ENCODE data around the gene AP2B1.

DNA sequence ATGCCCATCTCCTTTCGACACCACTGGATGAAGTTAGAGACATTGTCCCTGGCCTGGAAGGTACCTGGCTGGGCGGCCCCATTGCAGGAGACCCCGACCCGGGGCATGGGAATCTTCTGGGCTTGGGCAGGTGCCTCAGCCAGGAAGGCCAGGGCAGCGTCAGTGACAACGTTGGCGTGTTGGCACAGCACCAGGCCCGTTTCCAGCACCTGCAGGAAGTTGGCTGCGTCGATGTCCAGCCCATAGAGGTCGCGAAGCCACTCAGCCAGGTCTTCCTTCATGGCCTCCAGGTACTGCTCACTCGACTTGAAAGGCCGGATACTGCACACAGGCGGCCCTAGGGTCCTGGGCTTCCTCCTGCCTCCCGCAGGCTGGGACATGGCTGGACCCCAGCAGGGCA is 165.3 kb downstream of the AP2B1 start:
- TF ChIP-seq, protein P1, sequence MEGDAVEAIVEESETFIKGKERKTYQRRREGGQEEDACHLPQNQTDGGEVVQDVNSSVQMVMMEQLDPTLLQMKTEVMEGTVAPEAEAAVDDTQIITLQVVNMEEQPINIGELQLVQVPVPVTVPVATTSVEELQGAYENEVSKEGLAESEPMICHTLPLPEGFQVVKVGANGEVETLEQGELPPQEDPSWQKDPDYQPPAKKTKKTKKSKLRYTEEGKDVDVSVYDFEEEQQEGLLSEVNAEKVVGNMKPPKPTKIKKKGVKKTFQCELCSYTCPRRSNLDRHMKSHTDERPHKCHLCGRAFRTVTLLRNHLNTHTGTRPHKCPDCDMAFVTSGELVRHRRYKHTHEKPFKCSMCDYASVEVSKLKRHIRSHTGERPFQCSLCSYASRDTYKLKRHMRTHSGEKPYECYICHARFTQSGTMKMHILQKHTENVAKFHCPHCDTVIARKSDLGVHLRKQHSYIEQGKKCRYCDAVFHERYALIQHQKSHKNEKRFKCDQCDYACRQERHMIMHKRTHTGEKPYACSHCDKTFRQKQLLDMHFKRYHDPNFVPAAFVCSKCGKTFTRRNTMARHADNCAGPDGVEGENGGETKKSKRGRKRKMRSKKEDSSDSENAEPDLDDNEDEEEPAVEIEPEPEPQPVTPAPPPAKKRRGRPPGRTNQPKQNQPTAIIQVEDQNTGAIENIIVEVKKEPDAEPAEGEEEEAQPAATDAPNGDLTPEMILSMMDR (IDR thresholded peaks at IDR 0.05; ENCODE audit: low read depth, low read length, missing input control): no peak
- TF ChIP-seq, protein P2, sequence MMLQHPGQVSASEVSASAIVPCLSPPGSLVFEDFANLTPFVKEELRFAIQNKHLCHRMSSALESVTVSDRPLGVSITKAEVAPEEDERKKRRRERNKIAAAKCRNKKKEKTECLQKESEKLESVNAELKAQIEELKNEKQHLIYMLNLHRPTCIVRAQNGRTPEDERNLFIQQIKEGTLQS (IDR thresholded peaks at IDR 0.05): no peak
- TF ChIP-seq TAF1 (conservative IDR thresholded peaks at IDR 0.05): no peak
- no peak for TF ChIP-seq EGR1 (IDR thresholded peaks at IDR 0.05; ENCODE audit: low read depth in 2 of 2)
- no peak for TF ChIP-seq FOXA1 (IDR thresholded peaks at IDR 0.05)
- TF ChIP-seq RAD21 (IDR thresholded peaks at IDR 0.05): no peak
- TF ChIP-seq HNF4G (IDR thresholded peaks at IDR 0.05): no peak
- TF ChIP-seq, protein P3, sequence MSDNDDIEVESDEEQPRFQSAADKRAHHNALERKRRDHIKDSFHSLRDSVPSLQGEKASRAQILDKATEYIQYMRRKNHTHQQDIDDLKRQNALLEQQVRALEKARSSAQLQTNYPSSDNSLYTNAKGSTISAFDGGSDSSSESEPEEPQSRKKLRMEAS (IDR thresholded peaks at IDR 0.05): no peak
- TF ChIP-seq, protein P4, sequence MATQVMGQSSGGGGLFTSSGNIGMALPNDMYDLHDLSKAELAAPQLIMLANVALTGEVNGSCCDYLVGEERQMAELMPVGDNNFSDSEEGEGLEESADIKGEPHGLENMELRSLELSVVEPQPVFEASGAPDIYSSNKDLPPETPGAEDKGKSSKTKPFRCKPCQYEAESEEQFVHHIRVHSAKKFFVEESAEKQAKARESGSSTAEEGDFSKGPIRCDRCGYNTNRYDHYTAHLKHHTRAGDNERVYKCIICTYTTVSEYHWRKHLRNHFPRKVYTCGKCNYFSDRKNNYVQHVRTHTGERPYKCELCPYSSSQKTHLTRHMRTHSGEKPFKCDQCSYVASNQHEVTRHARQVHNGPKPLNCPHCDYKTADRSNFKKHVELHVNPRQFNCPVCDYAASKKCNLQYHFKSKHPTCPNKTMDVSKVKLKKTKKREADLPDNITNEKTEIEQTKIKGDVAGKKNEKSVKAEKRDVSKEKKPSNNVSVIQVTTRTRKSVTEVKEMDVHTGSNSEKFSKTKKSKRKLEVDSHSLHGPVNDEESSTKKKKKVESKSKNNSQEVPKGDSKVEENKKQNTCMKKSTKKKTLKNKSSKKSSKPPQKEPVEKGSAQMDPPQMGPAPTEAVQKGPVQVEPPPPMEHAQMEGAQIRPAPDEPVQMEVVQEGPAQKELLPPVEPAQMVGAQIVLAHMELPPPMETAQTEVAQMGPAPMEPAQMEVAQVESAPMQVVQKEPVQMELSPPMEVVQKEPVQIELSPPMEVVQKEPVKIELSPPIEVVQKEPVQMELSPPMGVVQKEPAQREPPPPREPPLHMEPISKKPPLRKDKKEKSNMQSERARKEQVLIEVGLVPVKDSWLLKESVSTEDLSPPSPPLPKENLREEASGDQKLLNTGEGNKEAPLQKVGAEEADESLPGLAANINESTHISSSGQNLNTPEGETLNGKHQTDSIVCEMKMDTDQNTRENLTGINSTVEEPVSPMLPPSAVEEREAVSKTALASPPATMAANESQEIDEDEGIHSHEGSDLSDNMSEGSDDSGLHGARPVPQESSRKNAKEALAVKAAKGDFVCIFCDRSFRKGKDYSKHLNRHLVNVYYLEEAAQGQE (IDR thresholded peaks at IDR 0.05): no peak
- no peak for TF ChIP-seq YY1 (IDR thresholded peaks at IDR 0.05)
- TF ChIP-seq NR2F2 (IDR thresholded peaks at IDR 0.05): no peak
- no peak for TF ChIP-seq HNF4A (conservative IDR thresholded peaks at IDR 0.05)
- TF ChIP-seq, protein P5, sequence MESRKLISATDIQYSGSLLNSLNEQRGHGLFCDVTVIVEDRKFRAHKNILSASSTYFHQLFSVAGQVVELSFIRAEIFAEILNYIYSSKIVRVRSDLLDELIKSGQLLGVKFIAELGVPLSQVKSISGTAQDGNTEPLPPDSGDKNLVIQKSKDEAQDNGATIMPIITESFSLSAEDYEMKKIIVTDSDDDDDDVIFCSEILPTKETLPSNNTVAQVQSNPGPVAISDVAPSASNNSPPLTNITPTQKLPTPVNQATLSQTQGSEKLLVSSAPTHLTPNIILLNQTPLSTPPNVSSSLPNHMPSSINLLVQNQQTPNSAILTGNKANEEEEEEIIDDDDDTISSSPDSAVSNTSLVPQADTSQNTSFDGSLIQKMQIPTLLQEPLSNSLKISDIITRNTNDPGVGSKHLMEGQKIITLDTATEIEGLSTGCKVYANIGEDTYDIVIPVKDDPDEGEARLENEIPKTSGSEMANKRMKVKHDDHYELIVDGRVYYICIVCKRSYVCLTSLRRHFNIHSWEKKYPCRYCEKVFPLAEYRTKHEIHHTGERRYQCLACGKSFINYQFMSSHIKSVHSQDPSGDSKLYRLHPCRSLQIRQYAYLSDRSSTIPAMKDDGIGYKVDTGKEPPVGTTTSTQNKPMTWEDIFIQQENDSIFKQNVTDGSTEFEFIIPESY (IDR thresholded peaks at IDR 0.05): no peak
- TF ChIP-seq SP1 (IDR thresholded peaks at IDR 0.05): no peak

Measured in liver (tissue), 3 donors.